Transverse colon (tissue), 4 donors: Measurements from ENCODE around the gene MBD3L2B.

Experiments used
- EP300 ChIP-seq: sonication (generic); formaldehyde crosslinking; IDR thresholded peaks from one replicate; pipeline ENCODE4 v1.6.1; 2017; ENCODE audit warnings: antibody characterized with exemption, low read depth
- POLR2A ChIP-seq: fragments of 450-650 bp; IDR thresholded peaks from one replicate; pipeline ENCODE4 v1.6.1; 2016; ENCODE audit warnings: antibody characterized with exemption, mild to moderate bottlenecking, moderate library complexity
- POLR2AphosphoS5 ChIP-seq, 3 donors: sonication (generic); formaldehyde crosslinking; IDR thresholded peaks; one replicate each; pipeline ENCODE4 v1.6.1; 2016; ENCODE audit warnings: antibody characterized with exemption in 3 of 3
- TF ChIP-seq, protein P1 (sequence below), 5 experiments: fragments of 200-600 bp in 3 of 5; fragments of 450-650 bp in 2 of 5; sonication (generic) in 3 of 5; IDR thresholded peaks; 1 replicate in 2 of 5; 2 replicates in 3 of 5; pipeline ENCODE4 v1.5.1; 2016 to 2017; ENCODE audit warnings: antibody characterized with exemption in 5 of 5, inconsistent platforms in 3 of 5, mild to moderate bottlenecking in 2 of 5, moderate library complexity in 1 of 5

- TF ChIP-seq, protein P1, sequence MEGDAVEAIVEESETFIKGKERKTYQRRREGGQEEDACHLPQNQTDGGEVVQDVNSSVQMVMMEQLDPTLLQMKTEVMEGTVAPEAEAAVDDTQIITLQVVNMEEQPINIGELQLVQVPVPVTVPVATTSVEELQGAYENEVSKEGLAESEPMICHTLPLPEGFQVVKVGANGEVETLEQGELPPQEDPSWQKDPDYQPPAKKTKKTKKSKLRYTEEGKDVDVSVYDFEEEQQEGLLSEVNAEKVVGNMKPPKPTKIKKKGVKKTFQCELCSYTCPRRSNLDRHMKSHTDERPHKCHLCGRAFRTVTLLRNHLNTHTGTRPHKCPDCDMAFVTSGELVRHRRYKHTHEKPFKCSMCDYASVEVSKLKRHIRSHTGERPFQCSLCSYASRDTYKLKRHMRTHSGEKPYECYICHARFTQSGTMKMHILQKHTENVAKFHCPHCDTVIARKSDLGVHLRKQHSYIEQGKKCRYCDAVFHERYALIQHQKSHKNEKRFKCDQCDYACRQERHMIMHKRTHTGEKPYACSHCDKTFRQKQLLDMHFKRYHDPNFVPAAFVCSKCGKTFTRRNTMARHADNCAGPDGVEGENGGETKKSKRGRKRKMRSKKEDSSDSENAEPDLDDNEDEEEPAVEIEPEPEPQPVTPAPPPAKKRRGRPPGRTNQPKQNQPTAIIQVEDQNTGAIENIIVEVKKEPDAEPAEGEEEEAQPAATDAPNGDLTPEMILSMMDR (IDR thresholded peaks at IDR 0.05): no peak
- TF ChIP-seq POLR2A: no peak
- TF ChIP-seq EP300: no peak
- no peak for TF ChIP-seq POLR2AphosphoS5 (IDR thresholded peaks at IDR 0.05)
Observed at GRCh38 chr19:7068599-7068998, 47.4 kb upstream of the MBD3L2B start.
